RWPE2 (cell line): ENCODE measurements around the gene MOCOS.

Experiments used
- ATAC-seq: fragments of 200-7000 bp; cut with Tn5 transposase; 3 replicates; pipeline ENCODE4 v1.9.1; 2021; ENCODE audit warnings: low read depth
- DNase-seq: peaks from one replicate; pipeline ENCODE4 v3.0.0-alpha.2; 2020; ENCODE audit warnings: low spot score
- H3K27ac ChIP-seq: fragments of 450-650 bp; 2 replicates; pipeline ENCODE4 v1.5.1; 2017; ENCODE audit warnings: mild to moderate bottlenecking; ENCODE audit not compliant: poor library complexity, severe bottlenecking
- H3K27me3 ChIP-seq: fragments of 250-450 bp; sonication (Bioruptor Pico); 2 replicates; pipeline ENCODE4 v1.5.1; 2021; ENCODE audit warnings: mild to moderate bottlenecking, moderate library complexity; ENCODE audit not compliant: insufficient read depth, poor library complexity, severe bottlenecking
- H3K36me3 ChIP-seq: fragments of 250-450 bp; sonication (Bioruptor Pico); 2 replicates; pipeline ENCODE4 v1.5.1; 2020; ENCODE audit warnings: low read depth, mild to moderate bottlenecking, moderate library complexity
- H3K4me1 ChIP-seq: fragments of 250-450 bp; sonication (Bioruptor Pico); 2 replicates; pipeline ENCODE4 v1.5.1; 2021; ENCODE audit warnings: mild to moderate bottlenecking, moderate library complexity; ENCODE audit not compliant: insufficient read depth, poor library complexity, severe bottlenecking
- H3K4me3 ChIP-seq: fragments of 250-450 bp; sonication (Bioruptor Pico); 2 replicates; pipeline ENCODE4 v1.5.1; 2021; ENCODE audit warnings: mild to moderate bottlenecking, moderate library complexity; ENCODE audit not compliant: severe bottlenecking
- H3K9me3 ChIP-seq: fragments of 250-450 bp; sonication (Bioruptor Pico); 2 replicates; pipeline ENCODE4 v1.5.1; 2021; ENCODE audit warnings: mild to moderate bottlenecking, moderate library complexity; ENCODE audit not compliant: severe bottlenecking
- TF ChIP-seq, protein P1 (sequence below): fragments of 450-650 bp; IDR thresholded peaks from one replicate; pipeline ENCODE4 v1.5.1; 2017; ENCODE audit warnings: mild to moderate bottlenecking, moderate library complexity; ENCODE audit not compliant: poor library complexity, severe bottlenecking

Gene MOCOS

DNA sequence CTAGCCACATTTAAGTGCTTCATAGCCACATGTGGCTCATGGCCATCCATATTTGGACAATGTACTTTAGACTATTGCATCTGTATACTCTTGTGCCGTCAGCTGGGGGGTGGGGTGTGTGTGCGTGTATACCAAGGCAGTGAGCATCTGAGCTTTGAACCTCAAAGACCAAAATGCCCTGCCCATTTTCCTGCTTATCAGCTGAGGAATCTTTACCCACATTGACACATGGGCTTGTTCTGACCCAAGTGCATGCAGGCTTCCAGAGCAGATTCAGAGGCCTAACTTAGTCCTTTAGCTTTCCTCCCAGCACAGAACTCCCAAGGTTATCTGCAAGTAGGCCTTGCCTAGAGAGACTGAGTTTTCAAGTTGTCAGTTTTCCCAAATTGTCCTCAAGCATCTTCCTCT is 11.1 kb upstream of the MOCOS start:
- Histone ChIP-seq H3K9me3 (no peaks in the 10 kb centered on the region), H3K36me3 (peaks cover 48% of the 10 kb centered on the region), H3K4me3 (no peak overlapping the region), H3K4me1 (no peaks in the 10 kb centered on the region), H3K27ac (no peak overlapping the region), H3K27me3 (no peaks in the 10 kb centered on the region)
- DNase-seq (no peak), ATAC-seq (no peak)
- TF ChIP-seq, protein P1, sequence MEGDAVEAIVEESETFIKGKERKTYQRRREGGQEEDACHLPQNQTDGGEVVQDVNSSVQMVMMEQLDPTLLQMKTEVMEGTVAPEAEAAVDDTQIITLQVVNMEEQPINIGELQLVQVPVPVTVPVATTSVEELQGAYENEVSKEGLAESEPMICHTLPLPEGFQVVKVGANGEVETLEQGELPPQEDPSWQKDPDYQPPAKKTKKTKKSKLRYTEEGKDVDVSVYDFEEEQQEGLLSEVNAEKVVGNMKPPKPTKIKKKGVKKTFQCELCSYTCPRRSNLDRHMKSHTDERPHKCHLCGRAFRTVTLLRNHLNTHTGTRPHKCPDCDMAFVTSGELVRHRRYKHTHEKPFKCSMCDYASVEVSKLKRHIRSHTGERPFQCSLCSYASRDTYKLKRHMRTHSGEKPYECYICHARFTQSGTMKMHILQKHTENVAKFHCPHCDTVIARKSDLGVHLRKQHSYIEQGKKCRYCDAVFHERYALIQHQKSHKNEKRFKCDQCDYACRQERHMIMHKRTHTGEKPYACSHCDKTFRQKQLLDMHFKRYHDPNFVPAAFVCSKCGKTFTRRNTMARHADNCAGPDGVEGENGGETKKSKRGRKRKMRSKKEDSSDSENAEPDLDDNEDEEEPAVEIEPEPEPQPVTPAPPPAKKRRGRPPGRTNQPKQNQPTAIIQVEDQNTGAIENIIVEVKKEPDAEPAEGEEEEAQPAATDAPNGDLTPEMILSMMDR: no peak

DNA sequence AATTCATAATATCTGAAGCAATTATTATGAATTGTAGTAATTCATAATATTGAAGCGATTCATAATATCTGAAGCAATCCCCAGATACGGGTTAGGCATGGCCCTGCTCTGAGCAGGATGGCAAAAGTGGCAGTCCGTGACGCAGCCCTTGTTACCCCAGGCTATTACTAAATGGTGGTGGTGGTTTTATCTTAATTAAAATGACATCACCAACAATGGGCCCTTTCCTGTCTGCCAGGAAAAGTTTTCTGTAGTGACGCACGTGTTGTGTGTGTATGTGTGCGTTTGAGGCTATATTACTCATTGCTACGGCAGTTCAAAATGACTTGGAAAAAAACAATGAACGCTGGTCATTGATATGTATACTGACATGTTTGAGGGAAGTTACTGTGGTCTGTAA is 10.6 kb upstream of the MOCOS start:
- DNase-seq: no peak
- Histone ChIP-seq H3K36me3 (peaks cover 45% of the 10 kb centered on the region), H3K27ac (no peak overlapping the region), H3K4me3 (no peak overlapping the region), H3K27me3 (no peaks in the 10 kb centered on the region), H3K4me1 (no peaks in the 10 kb centered on the region), H3K9me3 (no peaks in the 10 kb centered on the region)
- TF ChIP-seq, protein P1: no peak
- no peak for ATAC-seq

GRCh38 chr18:36177913-36178312 is 9.4 kb upstream of the MOCOS start:
- H3K27me3 ChIP-seq: no peaks in the 10 kb centered on the region
- peaks cover 34% of the 10 kb centered on the region for H3K36me3 ChIP-seq
- no peak overlapping the region for H3K4me3 ChIP-seq

GRCh38 chr18:36179562-36180355 is 7.5 kb upstream of the MOCOS start:
- Histone ChIP-seq H3K36me3 (peaks cover 17% of the 10 kb centered on the region), H3K9me3 (no peaks in the 10 kb centered on the region), H3K4me3 (no peak overlapping the region), H3K4me1 (no peaks in the 10 kb centered on the region), H3K27me3 (no peaks in the 10 kb centered on the region), H3K27ac (no peak overlapping the region)
- DNase-seq: no peak
- ATAC-seq: peak; percentile 55
- TF ChIP-seq, protein P1: no peak

More at GRCh38 chr18:36177913-36178312, 9.4 kb upstream of the MOCOS start:
- TF ChIP-seq, protein P1: no peak
- Histone ChIP-seq H3K9me3 (no peaks in the 10 kb centered on the region), H3K4me1 (no peaks in the 10 kb centered on the region), H3K27ac (no peak overlapping the region)
- DNase-seq (no peak), ATAC-seq (no peak)

GRCh38 chr18:36181441-36181840 is 5.9 kb upstream of the MOCOS start:
- Histone ChIP-seq H3K4me1 (no peaks in the 10 kb centered on the region), H3K36me3 (peaks cover 1% of the 10 kb centered on the region; the same call in 1 of the 2 replicates), H3K27ac (no peak overlapping the region), H3K9me3 (no peaks in the 10 kb centered on the region), H3K27me3 (no peaks in the 10 kb centered on the region), H3K4me3 (no peak overlapping the region)
- no peak for DNase-seq
- no peak for ATAC-seq
- TF ChIP-seq, protein P1: no peak
